Neural crest cell (in vitro differentiated cells): Measurements from ENCODE around the gene CTSZ. TPM values are rescaled to one million over a fixed set of nuclear protein-coding genes. Genes with fewer than 3 reads are reported as not detected.

Experiments
- DNase-seq: peaks from one replicate; pipeline ENCODE4 v3.0.0; 2021; ENCODE audit warnings: low read depth, mixed read lengths, low spot score
- H3K27ac Mint-ChIP-seq: one replicate; pipeline ENCODE4 v1.8.0; 2021; ENCODE audit warnings: mild to moderate bottlenecking, mixed read lengths; ENCODE audit not compliant: unreplicated experiment
- H3K27me3 Mint-ChIP-seq: 2 replicates; pipeline ENCODE4 v1.8.0; 2021; ENCODE audit warnings: low read depth, mild to moderate bottlenecking, mixed read lengths
- H3K36me3 Mint-ChIP-seq: 2 replicates; pipeline ENCODE4 v1.8.0; 2021; ENCODE audit warnings: low read depth, mild to moderate bottlenecking, mixed read lengths
- H3K4me1 Mint-ChIP-seq: 2 replicates; pipeline ENCODE4 v1.8.0; 2021; ENCODE audit warnings: mixed read lengths
- H3K4me3 Mint-ChIP-seq: one replicate; pipeline ENCODE4 v1.8.0; 2021; ENCODE audit warnings: mild to moderate bottlenecking, mixed read lengths
- H3K9me3 Mint-ChIP-seq: 2 replicates; pipeline ENCODE4 v1.8.0; 2021; ENCODE audit warnings: mixed read lengths
- total RNA-seq: library from RNA; stranded (reverse); gene quantifications from 2 replicates; pipeline ENCODE4 v1.2.1, GENCODE V29; 2021
- TF ChIP-seq, protein P1 (sequence below): fragments of 200-600 bp; sonication (generic); conservative IDR thresholded peaks from 2 replicates; pipeline ENCODE4 v1.5.0; 2021; ENCODE audit warnings: antibody characterized with exemption, mild to moderate bottlenecking

CTSZ gene
- total RNA-seq, 1 donor from 2014 or later, result 22.7 TPM

DNA sequence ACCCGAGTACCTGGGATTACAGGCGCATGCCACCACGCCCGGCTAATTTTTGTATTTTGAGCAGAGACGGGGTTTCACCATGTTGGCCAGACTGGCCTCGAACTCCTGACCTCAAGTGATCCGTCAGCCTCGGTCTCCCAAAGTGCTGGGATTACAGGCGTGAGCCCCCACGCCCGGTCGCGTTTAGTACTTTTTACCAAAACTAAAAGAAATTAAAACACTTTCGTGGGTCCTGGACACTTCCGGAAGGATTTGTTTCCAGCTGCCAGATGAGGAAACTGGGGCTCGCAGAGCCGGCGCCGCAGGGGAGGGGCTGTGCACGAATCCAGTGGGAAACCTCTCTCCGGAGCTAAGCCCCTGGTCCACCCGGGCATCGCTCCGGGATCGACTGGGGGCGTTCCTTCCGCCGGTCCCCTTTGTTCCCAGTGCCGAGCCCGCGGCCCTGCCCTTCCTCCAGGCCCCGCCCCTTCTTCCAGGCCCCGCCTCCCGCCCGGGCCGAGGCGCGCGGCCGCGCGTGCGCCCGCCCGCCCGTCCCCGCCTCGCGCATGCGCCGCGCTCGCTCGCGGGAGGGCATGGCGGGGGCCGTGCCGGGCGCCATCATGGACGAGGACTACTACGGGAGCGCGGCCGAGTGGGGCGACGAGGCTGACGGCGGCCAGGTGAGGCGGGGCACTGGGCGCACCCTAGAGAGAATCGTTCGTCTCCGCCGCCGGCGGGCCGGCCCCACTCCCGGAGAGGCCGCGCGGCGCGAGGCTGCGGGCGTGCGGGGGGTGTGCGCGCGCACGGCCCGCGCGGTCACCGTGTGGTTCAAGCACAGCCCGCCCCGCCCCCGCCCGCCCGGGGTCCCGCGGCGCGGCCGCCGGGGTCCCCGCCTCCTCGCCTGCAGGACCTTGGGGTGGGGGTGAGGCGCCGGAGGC is 26.1 kb downstream of the CTSZ start, which contains the start of gene NELFCD:
TSS of gene NELFCD (plus strand) at position 546 of the 917 bp plus-strand sequence. CDS start at position 600, 54 bp downstream.
- H3K27me3 Mint-ChIP-seq, result no peaks in the 10 kb centered on the region
- H3K9me3 Mint-ChIP-seq, result no peaks in the 10 kb centered on the region
- peak within 1 kb of the TSS; percentile 77 for H3K27ac Mint-ChIP-seq
- H3K4me3 Mint-ChIP-seq, result peak within 1 kb of the TSS; percentile 94
- peak; percentile 92 for DNase-seq
- H3K4me1 Mint-ChIP-seq, result peaks cover 28% of the 10 kb centered on the region
- TF ChIP-seq, protein P1, sequence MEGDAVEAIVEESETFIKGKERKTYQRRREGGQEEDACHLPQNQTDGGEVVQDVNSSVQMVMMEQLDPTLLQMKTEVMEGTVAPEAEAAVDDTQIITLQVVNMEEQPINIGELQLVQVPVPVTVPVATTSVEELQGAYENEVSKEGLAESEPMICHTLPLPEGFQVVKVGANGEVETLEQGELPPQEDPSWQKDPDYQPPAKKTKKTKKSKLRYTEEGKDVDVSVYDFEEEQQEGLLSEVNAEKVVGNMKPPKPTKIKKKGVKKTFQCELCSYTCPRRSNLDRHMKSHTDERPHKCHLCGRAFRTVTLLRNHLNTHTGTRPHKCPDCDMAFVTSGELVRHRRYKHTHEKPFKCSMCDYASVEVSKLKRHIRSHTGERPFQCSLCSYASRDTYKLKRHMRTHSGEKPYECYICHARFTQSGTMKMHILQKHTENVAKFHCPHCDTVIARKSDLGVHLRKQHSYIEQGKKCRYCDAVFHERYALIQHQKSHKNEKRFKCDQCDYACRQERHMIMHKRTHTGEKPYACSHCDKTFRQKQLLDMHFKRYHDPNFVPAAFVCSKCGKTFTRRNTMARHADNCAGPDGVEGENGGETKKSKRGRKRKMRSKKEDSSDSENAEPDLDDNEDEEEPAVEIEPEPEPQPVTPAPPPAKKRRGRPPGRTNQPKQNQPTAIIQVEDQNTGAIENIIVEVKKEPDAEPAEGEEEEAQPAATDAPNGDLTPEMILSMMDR, result no peak
- H3K36me3 Mint-ChIP-seq, result peaks cover 5% of the 10 kb centered on the region

DNA sequence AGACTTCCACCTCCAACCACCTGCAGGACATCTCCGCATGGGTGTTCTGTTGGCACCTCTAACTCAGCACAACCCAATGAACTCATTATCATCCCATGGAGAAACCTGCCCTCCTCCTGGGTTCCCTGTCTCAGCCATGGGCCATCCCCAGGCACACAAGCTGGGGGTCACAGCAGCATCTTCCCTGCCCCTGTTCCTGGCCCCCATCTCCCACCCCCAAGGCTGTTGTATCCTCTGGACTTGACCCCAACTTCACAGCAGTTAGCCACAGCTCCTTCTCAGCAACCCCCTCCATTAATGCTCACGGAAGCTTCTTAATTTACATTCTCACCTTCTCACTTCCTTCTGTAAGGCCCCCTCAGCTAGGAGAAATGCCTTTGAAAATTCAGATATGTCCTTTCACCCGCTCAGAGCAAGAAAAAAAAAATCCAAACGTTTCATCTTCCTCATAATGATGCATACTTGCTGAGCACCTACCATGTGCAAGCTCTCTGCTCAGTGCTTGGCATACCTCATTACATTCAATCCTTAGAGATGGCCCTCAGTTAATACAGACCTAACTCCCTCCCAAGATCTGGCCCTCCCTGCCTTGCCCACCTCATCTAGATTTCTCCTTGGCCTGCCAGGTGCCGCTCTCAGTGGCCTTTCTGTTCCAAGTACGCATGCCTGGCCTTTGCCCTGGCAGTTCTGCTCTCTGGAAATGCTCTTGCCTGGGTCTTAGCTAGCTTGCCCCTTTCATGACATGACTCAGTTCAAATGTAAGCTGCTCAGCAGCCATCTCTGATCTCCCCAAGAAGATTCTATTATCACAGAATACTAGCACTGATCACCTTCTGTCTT is 28.5 kb downstream of the CTSZ start:
- no peak for DNase-seq
- H3K4me3 Mint-ChIP-seq, result peak overlapping the region; percentile 84
- peak overlapping the region; percentile 38 for H3K27ac Mint-ChIP-seq
- peaks cover 5% of the 10 kb centered on the region for H3K36me3 Mint-ChIP-seq
- peaks cover 12% of the 10 kb centered on the region for H3K4me1 Mint-ChIP-seq
- peaks cover 4% of the 10 kb centered on the region for H3K9me3 Mint-ChIP-seq
- TF ChIP-seq, protein P1, result no peak
- H3K27me3 Mint-ChIP-seq, result no peaks in the 10 kb centered on the region

DNA sequence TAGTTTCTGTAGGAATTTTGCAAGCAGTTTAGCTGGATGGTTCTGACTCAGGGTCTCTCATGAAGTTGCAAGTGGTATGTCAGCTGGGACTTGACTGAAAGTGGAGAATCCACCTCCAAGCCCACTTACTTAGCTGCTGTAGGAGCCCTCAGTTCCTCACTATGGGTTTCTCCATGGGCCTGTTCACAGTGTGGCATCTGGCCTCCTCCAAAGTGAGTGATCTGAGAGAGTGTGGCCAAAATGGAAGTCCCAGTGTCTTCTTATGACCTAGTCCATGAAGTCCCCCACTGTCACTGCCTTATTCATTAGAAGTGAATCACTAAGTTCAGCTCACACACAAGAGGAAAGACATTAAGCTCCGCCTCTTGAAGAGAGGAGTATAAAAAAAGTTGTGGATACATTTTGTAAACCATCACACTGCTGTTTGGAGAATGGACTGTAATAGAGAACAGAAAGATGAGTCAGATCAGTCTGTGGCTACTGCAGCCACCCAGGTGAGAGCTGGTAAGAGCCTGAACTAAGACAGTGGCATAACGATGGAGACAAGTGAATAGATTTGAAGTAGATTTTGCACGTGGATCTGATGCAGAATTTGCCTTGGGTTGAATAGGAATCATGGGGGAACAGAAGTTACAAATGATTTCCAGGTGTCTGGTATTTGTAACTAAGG is 30.9 kb downstream of the CTSZ start:
- Mint-ChIP-seq H3K4me3 (peak overlapping the region; percentile 36), H3K27me3 (no peaks in the 10 kb centered on the region), H3K36me3 (no peaks in the 10 kb centered on the region), H3K9me3 (peaks cover 4% of the 10 kb centered on the region), H3K27ac (no peak overlapping the region), H3K4me1 (peaks cover 4% of the 10 kb centered on the region)
- TF ChIP-seq, protein P1, result no peak
- no peak for DNase-seq

DNA sequence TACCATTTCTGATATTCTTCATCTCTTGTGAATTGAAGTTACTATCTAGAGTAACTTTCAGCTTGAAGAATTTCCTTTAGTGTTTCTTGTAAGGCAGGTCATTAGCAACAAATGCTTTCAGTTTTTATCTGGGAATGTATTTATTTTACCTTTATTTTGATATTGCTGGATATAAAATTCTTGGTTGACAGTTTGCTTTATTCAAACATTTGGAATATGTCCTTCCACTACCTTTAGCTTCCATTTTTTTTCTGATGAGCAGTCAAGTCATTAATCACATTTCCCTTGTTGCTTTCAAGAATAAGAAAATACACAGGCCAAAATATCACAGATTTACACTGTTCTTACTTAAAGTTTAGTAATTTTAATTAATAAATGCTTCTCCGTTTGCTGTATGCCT is 31.7 kb downstream of the CTSZ start:
- H3K27ac Mint-ChIP-seq, result no peak overlapping the region
- H3K4me1 Mint-ChIP-seq, result peaks cover 4% of the 10 kb centered on the region

More for the DNA sequence above, 31.7 kb downstream of the CTSZ start:
- Mint-ChIP-seq H3K9me3 (peaks cover 4% of the 10 kb centered on the region), H3K27me3 (no peaks in the 10 kb centered on the region), H3K36me3 (no peaks in the 10 kb centered on the region), H3K4me3 (no peak overlapping the region)
- no peak for DNase-seq
- TF ChIP-seq, protein P1, result no peak
